ENCODE data around the gene ABCC8.

DNA sequence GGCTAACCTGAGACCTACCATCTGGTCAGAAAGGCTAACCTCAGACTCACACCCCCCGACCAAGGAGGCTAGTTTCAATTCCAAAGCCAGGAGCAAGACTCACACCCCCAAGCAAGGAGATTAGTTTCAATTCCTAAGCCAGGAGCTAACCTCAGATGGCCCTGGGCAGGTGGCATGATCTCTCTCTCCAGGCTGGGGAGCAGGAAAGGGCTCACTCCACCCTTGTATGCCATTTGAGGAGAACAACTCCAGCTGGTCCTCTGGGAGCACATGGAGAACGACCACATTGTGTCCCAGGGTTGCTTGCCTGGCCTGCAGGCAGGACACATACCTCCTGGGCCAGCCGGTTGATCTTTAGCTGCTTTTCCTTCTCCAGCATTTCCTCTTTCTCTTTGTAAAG lies 34.9 kb upstream of the ABCC8 start:
- TF ChIP-seq EZH2 (IDR thresholded peaks at IDR 0.05; ENCODE audit: insufficient read depth, poor library complexity, severe bottlenecking) (no peak), EZH2phosphoT487 (IDR thresholded peaks at IDR 0.05; ENCODE audit: insufficient read depth, low read depth) (no peak)

Data from GM23248 (cell line).